ENCODE data around the gene CCDC88B.

GRCh38 chr11:64372802-64373597, 33.0 kb downstream of the CCDC88B start:
- TF ChIP-seq, protein P1, sequence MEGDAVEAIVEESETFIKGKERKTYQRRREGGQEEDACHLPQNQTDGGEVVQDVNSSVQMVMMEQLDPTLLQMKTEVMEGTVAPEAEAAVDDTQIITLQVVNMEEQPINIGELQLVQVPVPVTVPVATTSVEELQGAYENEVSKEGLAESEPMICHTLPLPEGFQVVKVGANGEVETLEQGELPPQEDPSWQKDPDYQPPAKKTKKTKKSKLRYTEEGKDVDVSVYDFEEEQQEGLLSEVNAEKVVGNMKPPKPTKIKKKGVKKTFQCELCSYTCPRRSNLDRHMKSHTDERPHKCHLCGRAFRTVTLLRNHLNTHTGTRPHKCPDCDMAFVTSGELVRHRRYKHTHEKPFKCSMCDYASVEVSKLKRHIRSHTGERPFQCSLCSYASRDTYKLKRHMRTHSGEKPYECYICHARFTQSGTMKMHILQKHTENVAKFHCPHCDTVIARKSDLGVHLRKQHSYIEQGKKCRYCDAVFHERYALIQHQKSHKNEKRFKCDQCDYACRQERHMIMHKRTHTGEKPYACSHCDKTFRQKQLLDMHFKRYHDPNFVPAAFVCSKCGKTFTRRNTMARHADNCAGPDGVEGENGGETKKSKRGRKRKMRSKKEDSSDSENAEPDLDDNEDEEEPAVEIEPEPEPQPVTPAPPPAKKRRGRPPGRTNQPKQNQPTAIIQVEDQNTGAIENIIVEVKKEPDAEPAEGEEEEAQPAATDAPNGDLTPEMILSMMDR (conservative IDR thresholded peaks at IDR 0.05 in 1 of 2, IDR thresholded peaks at IDR 0.05 in 1 of 2; ENCODE audit: low read depth in 1 of 2, low read length in 2 of 2), result no peak
- no peak for TF ChIP-seq EZH2 (IDR thresholded peaks at IDR 0.05; ENCODE audit: low read length, missing control alignments)

Data from fibroblast of lung (primary cell).